ENCODE measurements around the gene LRRC4C. TPM values are rescaled to one million over a fixed set of nuclear protein-coding genes. Genes with fewer than 3 reads are reported as not detected.

LRRC4C gene
- total RNA-seq, 1 donor from 2014 or later = 5.5 TPM

DNA sequence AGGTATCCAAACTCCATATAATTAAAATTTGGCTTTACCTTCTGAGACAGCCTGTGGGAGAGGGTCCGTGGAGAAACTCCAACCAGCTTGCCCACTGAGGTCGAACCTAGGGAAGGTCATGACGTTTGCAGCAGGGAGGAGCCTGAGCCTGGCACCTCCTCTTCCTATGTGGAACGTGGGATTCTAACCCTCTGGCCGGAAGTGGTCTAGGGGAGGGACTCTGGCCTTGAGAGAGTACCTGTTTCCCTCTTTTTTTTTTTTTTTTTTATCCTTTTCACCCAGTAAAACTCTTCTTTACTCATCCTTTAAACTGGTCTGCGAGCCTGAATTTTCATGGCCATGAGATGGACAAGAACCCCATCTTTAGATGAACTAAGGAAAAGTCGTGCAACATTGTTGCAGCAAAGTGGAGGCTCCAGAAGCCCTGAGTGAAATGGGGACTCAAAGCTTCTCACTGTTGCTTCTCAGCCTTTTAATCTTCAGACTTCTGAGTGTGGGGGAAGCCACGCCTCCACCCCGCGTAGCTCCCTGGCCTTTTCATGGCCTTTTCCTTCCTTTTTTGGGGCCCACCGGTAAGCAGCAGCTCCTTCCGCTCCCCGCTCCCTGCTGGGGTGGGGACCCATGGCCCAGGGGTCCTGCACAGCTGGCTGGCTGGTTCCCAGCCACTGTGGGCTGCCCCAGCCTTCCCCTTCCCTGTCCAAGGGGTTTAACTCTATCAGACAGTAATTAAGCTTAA, 1359.9 kb downstream of the LRRC4C start:
- H3K4me3 Mint-ChIP-seq = no peak overlapping the region
- peaks cover 10% of the 10 kb centered on the region for H3K9me3 Mint-ChIP-seq
- no peak overlapping the region for H3K27ac Mint-ChIP-seq (ENCODE audit: unreplicated experiment)
- no peaks in the 10 kb centered on the region for H3K4me1 Mint-ChIP-seq
- H3K36me3 Mint-ChIP-seq (ENCODE audit: low read depth) = peaks cover 11% of the 10 kb centered on the region
- DNase-seq (ENCODE audit: low read depth, low spot score) = no peak
- TF ChIP-seq, protein P1, sequence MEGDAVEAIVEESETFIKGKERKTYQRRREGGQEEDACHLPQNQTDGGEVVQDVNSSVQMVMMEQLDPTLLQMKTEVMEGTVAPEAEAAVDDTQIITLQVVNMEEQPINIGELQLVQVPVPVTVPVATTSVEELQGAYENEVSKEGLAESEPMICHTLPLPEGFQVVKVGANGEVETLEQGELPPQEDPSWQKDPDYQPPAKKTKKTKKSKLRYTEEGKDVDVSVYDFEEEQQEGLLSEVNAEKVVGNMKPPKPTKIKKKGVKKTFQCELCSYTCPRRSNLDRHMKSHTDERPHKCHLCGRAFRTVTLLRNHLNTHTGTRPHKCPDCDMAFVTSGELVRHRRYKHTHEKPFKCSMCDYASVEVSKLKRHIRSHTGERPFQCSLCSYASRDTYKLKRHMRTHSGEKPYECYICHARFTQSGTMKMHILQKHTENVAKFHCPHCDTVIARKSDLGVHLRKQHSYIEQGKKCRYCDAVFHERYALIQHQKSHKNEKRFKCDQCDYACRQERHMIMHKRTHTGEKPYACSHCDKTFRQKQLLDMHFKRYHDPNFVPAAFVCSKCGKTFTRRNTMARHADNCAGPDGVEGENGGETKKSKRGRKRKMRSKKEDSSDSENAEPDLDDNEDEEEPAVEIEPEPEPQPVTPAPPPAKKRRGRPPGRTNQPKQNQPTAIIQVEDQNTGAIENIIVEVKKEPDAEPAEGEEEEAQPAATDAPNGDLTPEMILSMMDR (conservative IDR thresholded peaks at IDR 0.05) = no peak
- H3K27me3 Mint-ChIP-seq (ENCODE audit: low read depth) = no peaks in the 10 kb centered on the region

DNA sequence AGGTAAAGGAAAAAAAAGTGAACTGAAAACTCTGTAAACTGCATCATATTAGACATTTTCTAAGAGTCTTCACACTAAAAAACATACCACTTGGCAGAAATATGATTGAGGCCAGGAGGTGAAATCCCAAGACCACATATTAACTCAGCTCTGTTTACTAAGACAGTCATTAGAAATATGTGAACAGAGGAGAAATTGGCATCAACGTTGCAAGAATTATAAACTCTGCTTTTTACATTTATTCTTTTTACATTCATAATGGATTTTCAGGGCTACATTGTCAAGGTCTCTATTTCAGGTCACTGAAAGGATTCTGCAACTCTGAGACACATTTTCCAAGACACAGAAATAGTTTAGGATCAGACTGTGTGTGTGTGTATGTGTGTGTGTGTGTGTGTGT, 1364.0 kb downstream of the LRRC4C start:
- Mint-ChIP-seq H3K4me3 (no peak overlapping the region), H3K27me3 (ENCODE audit: low read depth) (no peaks in the 10 kb centered on the region), H3K27ac (ENCODE audit: unreplicated experiment) (no peak overlapping the region), H3K36me3 (ENCODE audit: low read depth) (no peaks in the 10 kb centered on the region), H3K9me3 (peaks cover 2% of the 10 kb centered on the region), H3K4me1 (no peaks in the 10 kb centered on the region)
- no peak for DNase-seq (ENCODE audit: low read depth, low spot score)
- TF ChIP-seq, protein P1 (conservative IDR thresholded peaks at IDR 0.05) = no peak

DNA sequence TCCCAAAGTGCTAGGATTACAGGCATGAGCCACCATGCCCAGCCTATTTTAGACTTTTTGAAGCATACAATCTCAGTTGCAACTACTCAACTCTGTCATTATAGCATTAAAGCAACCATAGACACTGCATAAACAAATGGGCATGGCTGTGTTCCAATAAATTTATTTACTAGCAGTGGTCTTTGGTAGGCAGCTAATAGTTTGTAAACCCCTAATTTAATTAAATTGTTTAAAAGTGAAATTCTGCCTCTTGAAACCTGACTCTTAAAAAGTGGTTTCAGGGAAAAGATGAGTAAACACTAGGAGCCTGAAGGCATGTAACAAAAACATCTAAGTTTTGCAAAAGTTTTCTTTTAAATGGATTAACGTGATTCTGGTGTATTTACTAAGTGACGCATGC, 1364.5 kb downstream of the LRRC4C start:
- H3K4me1 Mint-ChIP-seq = no peaks in the 10 kb centered on the region
- peaks cover 2% of the 10 kb centered on the region for H3K9me3 Mint-ChIP-seq

DNA sequence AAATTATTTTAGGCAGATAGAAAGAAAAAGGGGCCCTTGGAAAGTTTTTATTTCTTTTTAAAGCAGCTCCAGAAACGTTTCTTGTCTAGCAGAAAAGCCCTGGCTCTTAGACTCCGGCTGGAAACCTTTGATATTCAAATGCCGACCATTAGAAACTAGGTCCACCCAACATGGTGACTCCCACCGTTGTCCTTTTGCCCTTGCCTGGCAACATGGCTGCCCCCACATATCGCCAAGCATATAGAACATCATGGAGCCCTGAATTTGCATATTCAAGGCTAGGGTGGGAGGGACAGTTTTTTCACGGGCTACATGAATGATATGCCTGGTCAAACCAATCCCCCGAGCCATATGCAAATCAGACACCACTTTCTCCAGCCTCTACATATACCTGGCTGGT, 1379.0 kb downstream of the LRRC4C start:
- no peaks in the 10 kb centered on the region for H3K36me3 Mint-ChIP-seq (ENCODE audit: low read depth)
- no peaks in the 10 kb centered on the region for H3K4me1 Mint-ChIP-seq
- no peak for DNase-seq (ENCODE audit: low read depth, low spot score)
- no peak overlapping the region for H3K27ac Mint-ChIP-seq (ENCODE audit: unreplicated experiment)
- no peaks in the 10 kb centered on the region for H3K9me3 Mint-ChIP-seq
- H3K27me3 Mint-ChIP-seq (ENCODE audit: low read depth) = no peaks in the 10 kb centered on the region
- H3K4me3 Mint-ChIP-seq = no peak overlapping the region
- TF ChIP-seq, protein P1 (conservative IDR thresholded peaks at IDR 0.05) = no peak

More for the DNA sequence above, 1364.5 kb downstream of the LRRC4C start:
- Mint-ChIP-seq H3K27ac (ENCODE audit: unreplicated experiment) (no peak overlapping the region), H3K4me3 (no peak overlapping the region), H3K27me3 (ENCODE audit: low read depth) (no peaks in the 10 kb centered on the region), H3K36me3 (ENCODE audit: low read depth) (no peaks in the 10 kb centered on the region)
- TF ChIP-seq, protein P1 (conservative IDR thresholded peaks at IDR 0.05) = no peak
- DNase-seq (ENCODE audit: low read depth, low spot score) = no peak

Measured in neural crest cell (in vitro differentiated cells).